Activated CD4-positive, alpha-beta T cell treated with anti-CD3 and anti-CD28 coated beads, Interleukin-2, amount 50 U/mL, for 16 hours (primary cell): ENCODE results near the gene STRN3.
"Not testable (repeated sequence)": the region's sequence is repeated elsewhere in the genome, so short reads cannot be mapped to it uniquely, and the experiment has no call there.

Source experiments
- DNase-seq: peaks from one replicate; pipeline ENCODE4 v3.0.0-alpha.2; 2020

Gene STRN3

GRCh38 chr14:31026077-31026449 is at the start of gene STRN3:
Gene STRN3, minus strand, starts transcription at chr14:31026379. Its CDS starts 194 bp downstream, at chr14:31026185.
- no peak for DNase-seq

- no peak for DNase-seq
These were observed 49.0 kb upstream of the STRN3 start for GRCh38 chr14:31075144-31075543.

- DNase-seq, result no peak
These were observed 45.0 kb upstream of the STRN3 start for GRCh38 chr14:31071151-31071550.

- no peak for DNase-seq
These were observed 44.3 kb upstream of the STRN3 start for GRCh38 chr14:31070431-31070830.

GRCh38 chr14:31069343-31069742 is 43.2 kb upstream of the STRN3 start:
- DNase-seq, result no peak

GRCh38 chr14:31068235-31068634 is 42.1 kb upstream of the STRN3 start:
- DNase-seq, result no peak

- DNase-seq, result not testable (repeated sequence)
These were observed 36.7 kb upstream of the STRN3 start for GRCh38 chr14:31062908-31063307.

- DNase-seq, result no peak
These were observed 34.2 kb upstream of the STRN3 start for GRCh38 chr14:31060253-31060875.

GRCh38 chr14:31059152-31059924 is 33.2 kb upstream of the STRN3 start:
- no peak for DNase-seq

GRCh38 chr14:31057701-31058364 is 31.7 kb upstream of the STRN3 start:
- no peak for DNase-seq

- no peak for DNase-seq
These were observed 30.9 kb upstream of the STRN3 start for GRCh38 chr14:31057035-31057434.

- DNase-seq, result not testable (repeated sequence)
These were observed 26.9 kb upstream of the STRN3 start for GRCh38 chr14:31052905-31053586.

GRCh38 chr14:31051511-31051910 is 25.3 kb upstream of the STRN3 start:
- DNase-seq, result no peak

GRCh38 chr14:31051023-31051422 is 24.8 kb upstream of the STRN3 start:
- DNase-seq, result no peak

GRCh38 chr14:31047503-31047902 is 21.3 kb upstream of the STRN3 start:
- no peak for DNase-seq

GRCh38 chr14:31045501-31046080 is 19.4 kb upstream of the STRN3 start:
- no peak for DNase-seq

- no peak for DNase-seq
These were observed 17.2 kb upstream of the STRN3 start for GRCh38 chr14:31043379-31043778.

GRCh38 chr14:31042893-31043292 is 16.7 kb upstream of the STRN3 start:
- DNase-seq, result not testable (repeated sequence)

- no peak for DNase-seq
These were observed 16.1 kb upstream of the STRN3 start for GRCh38 chr14:31042300-31042699.

- no peak for DNase-seq
These were observed 12.5 kb upstream of the STRN3 start for GRCh38 chr14:31038521-31039166.

GRCh38 chr14:31037709-31038221 is 11.6 kb upstream of the STRN3 start:
- DNase-seq, result no peak

- DNase-seq, result no peak
These were observed 10.4 kb upstream of the STRN3 start for GRCh38 chr14:31036552-31036951.
